ENCODE data around the gene THRA.

THRA gene

DNA sequence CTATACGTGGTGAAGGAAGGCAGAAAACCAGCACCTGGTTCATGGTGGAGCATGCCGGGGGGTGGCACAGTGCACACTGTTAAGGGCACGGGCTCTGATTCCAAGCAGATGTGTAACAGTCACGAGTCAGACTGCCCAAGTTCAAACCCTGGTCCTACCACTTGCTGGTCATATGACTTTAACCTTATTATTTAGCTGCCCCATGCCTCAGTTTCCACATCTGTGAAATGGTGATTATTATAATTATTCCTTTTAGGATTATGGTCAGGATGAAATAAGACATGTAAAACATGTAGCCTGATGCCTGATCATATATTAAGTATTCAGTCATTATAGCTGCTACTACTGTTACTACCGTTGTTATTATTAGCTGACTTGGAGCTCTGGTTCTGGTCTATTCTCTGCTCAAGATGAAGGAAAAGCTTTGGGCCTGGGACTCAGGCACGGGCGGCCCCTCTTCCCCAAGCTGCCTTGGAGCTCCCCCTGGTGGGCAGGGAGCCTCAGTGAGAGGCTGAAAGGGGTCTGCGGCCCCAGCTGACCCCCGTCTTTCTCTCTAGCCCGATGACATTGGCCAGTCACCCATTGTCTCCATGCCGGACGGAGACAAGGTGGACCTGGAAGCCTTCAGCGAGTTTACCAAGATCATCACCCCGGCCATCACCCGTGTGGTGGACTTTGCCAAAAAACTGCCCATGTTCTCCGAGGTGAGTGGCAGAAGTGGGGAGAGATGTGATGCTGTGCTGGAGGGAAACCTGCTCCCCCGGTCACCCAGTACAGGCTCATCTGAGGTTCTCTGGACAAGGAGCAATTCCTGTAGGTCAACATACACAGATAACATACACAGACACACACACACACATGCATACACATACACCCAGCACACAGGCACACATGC, 23.6 kb downstream of the THRA start:
- DNase-seq, result peak; percentile 37 to 66 (median 49)

DNA sequence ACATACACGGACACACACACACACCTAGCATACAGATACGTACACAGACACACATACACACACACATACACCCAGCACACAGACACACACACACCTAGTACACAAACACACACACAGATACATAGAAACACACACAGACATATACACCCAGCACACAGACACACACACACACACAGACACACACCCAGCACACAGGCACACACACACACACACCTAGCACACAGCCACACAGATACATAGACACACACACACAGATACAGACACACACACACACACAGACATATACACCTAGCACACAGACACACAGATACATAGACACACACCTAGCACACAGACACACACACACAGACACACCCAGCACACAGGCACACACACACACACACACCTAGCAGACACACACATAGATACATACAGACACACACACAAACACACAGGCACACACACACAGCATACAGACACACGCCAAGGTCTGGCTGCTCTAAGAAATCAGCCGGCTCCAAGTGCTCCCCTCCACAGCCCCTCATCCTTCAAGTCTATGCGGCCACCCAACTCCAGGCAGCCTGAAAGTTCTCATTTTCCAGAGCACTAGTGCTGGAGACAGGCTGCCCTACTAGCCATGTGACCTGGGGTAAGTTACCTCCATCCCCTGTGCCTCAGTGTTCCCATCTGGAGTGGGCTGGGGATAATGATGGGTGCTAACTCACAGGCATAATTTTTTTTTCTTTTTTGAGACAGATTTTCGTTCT, 24.5 kb downstream of the THRA start:
- DNase-seq, result no peak

DNA sequence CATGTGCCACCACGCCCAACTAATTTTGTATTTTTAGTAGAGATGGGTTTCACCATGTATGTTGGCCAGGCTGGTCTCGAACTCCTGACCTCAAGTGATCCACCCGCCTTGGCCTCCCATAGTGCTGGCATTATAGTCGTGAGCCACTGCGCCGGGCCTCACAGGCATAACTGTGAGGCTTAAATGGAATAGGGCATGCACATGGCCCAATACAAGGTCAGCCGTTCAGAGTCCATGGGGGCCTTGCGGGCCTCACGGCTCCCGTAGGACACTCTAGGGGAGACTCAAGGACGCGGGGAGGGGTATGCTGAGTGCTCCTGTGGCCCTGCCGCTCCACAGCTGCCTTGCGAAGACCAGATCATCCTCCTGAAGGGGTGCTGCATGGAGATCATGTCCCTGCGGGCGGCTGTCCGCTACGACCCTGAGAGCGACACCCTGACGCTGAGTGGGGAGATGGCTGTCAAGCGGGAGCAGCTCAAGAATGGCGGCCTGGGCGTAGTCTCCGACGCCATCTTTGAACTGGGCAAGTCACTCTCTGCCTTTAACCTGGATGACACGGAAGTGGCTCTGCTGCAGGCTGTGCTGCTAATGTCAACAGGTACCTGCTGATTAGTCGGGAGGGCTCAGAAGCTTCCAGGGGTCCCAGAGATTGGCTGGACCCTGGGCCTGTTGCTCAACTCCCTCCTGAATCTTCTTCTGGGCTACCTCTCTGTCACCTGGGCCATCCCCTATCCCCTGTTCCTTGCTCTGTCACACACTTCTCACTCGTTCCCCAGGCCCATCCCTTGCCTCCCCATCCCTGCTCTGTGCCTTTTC, 25.3 kb downstream of the THRA start:
- no peak for DNase-seq

DNA sequence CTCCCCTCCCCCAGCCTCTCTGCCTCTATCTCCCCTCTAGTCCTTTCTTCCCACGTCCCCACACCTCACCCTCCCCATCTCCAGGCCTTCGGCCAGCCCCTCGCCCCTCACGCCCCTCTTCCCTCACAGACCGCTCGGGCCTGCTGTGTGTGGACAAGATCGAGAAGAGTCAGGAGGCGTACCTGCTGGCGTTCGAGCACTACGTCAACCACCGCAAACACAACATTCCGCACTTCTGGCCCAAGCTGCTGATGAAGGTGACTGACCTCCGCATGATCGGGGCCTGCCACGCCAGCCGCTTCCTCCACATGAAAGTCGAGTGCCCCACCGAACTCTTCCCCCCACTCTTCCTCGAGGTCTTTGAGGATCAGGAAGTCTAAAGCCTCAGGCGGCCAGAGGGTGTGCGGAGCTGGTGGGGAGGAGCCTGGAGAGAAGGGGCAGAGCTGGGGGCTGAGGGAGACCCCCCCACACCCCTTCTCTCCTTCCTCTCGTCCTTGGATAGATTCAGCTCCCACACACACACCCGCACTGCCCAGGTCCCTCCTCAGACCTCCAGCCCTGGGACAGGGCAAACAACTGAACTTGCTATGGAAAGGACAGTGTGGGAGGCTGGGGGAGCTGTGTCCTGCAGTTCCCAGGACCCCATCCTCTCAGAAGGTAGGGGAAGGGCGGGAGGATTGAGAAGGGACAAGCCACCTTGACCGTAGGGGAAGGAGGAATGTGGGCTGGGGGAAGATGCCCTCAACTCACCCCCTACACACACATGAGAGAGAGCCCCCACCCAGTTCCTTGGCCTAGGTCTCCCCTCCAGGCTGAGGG, 26.5 kb downstream of the THRA start:
- no peak for DNase-seq

DNA sequence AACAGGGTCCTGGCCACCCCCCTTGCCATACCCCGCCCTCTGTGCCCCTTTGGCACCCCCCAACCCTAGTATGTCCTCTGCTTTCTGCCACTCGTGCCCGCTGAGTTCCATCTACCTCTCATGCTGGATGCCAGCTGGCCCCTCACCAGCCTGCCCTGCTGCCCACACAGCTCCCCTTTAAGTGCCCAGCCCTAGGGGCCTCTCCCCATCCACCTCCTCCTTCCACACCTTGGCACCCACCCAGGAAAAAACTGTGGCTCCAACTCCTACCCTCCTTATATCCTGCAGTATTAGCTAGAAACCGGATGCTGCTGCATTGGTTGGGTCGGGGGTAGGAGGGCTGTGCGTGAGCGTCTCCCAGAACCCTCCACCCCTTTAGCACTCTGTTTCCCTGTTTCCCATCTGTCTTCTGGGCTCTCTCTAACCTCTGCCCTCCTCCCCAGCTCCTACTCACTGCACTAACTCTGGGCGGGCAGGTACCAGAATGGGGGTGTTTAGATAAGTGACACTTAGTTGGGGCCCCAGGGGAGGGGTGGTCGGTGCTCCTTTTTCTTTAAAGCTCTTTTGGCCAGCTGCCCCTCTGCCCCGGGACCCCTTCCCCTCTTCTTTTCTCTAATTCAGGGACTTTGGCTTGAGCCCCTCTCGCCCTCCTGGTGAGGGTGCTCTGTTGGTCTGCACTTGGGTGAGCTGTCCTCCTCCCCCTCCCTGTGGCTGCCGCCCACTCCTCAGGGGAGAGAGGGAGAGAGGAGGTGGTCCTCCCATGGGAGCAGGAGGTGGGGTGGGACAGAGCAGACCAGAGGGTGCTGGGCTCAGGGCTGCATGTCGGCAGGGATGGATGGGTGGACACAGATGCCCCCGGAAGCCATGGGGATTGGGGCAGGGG, 27.7 kb downstream of the THRA start:
- no peak for DNase-seq

DNA sequence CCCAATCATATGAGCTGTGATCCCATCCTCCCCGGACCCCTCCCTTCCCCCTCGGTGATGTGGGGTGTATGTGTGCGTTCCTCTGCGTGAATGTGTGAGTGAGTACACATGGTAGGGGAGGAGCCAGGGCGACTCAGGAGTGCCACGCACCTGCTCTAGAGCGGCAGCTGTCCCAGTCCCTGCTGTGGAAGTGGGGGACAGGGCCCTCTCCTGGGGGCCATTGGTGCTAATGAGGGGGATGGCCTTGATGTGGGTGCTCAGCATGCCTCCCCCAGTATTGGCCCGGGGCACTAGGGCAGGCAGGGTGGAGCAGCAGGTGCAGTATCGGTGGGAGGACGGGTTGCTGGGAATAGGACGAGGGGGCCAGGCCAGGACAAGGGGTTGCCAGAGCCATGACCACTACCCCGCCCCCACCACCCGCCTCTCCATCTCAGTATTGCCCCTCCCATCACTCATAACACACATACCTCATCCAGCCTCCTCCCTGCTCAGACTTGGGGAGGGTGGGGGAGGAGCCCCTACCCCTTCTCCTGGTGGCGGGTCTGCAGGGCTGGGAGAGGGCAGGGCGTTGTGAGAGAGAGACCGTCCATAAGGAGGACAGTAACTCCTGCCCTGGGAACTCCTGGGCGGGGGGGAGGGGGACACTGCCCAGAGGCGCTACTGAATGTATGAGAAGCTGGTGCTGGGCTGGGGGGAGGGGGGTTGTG, 29.1 kb downstream of the THRA start:
- DNase-seq, result no peak

DNA sequence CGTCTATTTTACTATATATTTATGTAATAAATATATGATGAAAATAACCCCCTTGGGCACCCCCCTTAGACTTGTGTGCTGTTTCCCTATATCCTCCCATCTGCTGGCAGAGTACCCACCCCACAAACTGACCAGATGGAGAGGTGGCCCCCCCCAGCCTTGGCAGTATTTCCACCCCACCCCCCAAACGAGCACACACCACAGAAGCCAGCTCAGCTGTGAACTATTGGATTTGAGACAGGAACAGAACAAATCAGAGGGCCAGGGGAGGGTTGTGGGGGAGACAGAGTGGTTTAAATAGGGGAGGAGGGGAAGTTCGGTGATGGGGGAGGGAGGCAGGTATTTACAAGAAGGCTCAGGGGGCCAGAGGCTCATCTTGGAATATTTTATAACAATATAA, 29.8 kb downstream of the THRA start:
- DNase-seq, result no peak

DNA sequence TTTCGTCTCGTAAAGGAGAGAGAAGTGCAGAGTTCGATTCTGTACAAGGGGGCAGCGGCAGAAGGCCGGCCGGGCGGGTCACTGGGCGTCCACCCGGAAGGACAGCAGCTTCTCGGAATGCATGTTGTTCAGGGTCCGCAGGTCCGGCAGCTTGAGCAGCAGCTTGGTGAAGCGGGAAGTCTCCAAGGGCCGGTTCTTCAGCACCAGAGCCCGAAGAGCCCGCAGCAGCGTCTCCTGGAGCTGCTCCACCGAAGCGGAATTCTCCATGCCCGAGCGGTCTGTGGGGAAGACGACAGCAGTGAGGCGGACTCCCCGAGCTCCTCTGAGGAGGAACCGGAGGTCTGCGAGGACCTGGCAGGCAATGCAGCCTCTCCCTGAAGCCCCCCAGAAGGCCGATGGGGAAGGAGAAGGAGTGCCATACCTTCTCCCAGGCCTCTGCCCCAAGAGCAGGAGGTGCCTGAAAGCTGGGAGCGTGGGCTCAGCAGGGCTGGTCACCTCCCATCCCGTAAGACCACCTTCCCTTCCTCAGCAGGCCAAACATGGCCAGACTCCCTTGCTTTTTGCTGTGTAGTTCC, 30.3 kb downstream of the THRA start:
- DNase-seq, result no peak

DNA sequence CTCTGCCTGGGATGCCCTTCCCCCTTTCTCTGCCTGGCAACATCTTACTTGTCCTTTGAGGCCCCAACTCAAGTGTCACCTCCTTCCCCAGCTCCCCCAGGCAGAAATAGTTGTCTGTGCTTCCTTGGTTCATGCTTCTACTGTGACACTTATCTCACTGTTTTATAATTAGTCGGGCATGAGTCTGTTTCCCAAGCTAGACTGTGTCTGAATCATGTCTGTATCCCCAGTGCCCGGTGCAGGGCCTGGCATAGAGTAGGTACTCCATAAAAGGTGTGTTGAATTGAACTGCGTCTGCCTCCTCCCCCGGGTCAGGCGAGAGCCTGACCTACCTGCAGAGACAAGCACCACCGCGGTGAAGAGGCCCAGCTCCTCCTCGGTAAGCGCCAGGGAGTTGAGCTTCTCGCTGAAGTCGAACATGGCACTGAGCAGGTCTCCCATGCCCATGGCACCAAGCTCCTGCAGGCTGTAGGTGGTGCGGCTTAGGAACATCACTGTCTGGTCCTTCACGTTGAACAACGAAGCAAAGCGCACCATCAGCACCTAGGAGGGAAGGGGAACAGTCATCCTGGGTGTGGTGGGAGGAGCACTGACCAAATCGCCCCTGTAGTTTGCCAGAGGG, 30.9 kb downstream of the THRA start:
- no peak for DNase-seq

DNA sequence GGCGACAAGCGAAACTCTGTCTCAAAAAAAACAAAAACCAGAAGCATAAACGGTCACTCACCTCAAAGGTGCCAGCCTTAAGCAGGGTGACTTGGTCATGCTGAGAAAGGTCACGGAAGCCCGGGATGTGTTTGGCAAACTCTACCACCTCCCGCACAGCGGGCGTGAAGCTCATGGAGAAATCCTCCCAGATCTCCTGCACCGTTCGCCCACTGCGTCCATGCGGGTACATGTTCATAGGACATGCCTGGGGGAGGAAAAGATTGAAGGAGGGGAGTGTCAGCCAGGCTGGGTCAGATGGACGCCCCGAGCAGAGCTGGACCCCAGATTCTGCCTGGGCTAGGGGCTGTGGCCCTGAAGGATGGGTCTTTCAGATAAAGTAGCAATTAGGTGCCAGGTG, 32.1 kb downstream of the THRA start:
- no peak for DNase-seq

DNA sequence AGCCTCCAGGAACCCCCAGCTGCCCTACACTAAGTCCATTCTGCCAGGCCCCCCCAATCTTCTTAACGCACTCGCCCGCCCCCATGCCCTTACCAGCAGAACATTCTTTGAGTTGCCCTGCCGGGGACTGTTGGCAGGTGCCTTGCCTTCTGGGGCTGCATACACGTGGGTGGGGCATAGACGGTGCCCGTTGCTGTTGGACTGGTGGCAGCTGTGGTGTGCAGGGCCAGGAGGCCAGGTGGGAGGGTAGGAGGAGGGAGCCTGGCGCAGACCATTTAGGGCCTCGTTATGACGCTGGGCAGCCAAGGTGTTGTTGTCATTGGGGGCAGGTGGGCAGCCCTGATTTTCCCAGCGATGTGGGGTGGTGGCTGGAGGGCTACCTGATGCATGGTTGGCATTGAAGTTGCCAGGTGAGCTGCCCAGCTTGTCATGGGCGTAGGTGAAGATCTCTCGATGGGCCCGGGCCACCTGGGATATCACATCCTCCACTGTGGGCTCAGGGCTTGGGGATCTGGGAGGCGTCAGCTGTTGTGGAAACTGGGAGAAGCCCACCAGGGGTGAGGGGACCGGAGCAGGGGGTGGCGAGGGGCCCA, 32.7 kb downstream of the THRA start:
- DNase-seq, result no peak

DNA sequence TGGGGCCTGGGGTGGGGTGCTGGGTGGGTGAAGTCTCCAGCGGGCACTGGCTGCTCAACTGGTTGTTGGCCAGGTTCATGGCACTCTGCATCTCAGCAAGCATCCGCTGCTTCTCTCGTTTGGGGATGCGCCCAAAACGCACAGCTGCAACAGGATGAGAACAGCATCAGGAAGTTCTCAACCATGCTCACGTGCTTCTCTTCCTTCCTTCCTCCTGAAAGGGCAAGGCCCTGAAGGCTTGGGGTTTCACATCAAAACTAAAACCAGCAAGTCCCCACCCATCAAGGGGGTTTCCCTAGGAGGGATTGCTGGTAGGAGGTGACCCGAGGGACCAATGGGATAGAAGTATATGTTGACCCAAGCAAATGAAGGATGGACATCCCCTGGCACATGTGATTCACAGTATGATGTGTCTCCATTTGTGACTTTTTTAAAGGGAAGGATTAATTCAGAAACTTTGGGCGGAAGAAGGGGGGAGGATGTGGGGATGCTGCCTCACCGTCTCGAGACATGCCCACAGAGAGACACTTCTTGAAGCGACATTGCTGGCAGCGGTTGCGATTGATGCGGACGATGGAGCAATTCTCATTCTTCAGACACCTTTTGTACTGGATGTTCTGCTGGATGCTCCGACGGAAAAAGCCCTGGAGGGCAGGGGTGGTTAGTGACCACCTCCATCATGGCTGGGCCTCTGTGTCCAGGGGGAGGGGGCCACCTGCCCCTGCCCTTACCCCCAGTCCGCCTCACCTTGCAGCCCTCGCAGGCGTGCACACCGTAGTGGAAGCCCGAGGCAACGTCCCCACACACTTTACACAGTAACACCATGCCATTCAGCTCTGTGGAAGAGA, 33.4 kb downstream of the THRA start:
- DNase-seq, result peak; percentile 45 to 63 (median 54)

DNA sequence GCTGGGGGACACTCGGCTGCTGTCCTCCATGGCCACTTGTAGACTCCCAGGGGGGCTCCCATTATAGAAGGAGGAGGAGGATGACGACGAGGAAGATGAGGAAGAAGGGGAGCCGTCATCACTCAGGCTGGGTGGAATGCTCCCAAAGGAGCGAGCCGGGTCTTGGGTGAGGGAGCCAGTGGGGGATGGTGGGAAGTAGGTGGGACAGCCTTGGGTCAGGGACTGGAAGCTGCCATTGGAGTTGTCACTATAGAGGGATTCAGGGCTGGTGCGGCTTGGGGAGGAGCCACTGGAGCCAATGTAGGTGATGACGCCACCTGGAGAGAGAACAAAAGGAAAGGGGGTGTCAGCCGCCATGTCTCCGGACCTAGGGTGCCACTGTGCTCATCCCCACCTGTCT, 34.3 kb downstream of the THRA start:
- no peak for DNase-seq

DNA sequence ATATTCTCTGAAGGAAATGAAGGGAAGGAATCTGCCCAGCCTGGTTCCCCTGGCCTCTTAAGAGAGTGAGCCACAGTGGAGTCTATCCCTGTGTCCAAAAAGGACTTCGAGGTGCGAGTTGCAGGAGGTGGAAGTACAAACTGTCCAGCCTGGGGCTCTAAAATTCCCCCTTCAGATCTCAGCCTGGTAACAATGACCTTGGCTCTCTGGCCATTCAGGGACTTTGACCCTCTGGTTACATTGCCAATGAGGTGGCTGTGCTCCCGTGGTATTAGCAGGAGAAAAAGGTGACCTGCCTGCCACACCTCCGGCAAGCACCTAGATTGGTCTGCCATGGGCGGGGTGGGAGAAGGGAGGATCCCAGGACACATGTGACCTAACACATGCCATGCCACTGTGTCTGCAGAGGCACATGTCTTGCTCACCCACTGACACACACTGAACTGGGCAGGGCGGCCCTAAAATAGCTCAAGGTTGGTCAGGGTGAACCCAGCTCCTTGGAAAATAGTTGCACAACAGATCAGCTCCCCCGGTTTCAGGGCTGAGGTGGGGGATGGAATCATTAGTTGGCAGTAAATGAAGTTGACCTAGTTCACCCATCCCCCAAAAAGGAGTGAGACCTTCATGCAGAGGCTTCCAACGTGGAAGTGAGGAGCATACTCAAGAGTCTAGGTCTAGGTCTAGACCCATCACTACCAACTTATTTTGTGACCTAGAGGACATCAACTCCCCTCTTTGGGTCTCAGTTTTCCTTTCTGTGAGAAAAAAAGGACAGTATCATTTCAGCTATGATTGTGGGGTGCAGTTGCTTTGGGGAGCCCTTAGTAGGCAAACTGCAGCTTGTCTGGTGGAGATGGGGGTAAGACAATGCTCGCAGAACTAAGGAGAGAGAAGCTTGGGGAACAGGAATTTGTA, 35.4 kb downstream of the THRA start:
- no peak for DNase-seq

DNA sequence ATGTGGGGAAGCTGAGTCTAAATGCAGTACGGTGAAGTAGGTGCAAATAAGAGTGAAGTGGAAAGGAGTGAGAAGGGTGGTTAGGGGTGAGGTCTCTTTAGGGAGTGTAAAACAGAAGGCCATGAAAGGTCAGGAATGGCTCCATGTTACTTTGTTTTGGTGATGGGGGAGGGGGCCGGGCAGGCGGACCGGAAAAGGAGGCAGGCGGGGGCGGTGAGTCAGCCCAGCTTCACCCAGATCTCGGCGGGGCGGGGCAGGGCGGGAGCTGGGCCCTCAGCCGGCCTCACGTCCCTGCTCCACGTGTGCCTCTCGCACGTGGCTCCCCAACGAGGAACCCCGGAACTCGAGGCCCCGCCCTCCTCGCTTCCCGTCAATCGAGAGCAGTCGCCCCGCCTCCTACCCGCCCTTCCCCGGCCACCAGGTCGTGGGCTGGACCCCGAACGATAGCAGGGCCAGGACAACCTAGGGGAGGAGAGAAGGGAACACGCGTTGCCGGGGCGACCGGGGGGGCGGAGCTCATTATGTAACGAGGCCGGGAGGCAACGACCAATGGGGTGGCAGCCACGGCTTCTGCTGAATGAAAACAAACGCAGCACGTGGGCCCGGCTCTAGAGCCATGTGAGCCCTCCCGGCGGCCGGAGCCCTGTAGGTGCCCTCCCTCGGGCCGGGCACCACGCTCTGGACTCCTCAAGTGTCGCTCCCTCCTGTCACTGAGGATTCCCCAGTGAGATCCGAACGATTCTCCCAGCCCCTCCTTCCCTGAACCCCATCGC, 36.3 kb downstream of the THRA start:
- DNase-seq, result peak; percentile 99 to 100 (median 99)

DNA sequence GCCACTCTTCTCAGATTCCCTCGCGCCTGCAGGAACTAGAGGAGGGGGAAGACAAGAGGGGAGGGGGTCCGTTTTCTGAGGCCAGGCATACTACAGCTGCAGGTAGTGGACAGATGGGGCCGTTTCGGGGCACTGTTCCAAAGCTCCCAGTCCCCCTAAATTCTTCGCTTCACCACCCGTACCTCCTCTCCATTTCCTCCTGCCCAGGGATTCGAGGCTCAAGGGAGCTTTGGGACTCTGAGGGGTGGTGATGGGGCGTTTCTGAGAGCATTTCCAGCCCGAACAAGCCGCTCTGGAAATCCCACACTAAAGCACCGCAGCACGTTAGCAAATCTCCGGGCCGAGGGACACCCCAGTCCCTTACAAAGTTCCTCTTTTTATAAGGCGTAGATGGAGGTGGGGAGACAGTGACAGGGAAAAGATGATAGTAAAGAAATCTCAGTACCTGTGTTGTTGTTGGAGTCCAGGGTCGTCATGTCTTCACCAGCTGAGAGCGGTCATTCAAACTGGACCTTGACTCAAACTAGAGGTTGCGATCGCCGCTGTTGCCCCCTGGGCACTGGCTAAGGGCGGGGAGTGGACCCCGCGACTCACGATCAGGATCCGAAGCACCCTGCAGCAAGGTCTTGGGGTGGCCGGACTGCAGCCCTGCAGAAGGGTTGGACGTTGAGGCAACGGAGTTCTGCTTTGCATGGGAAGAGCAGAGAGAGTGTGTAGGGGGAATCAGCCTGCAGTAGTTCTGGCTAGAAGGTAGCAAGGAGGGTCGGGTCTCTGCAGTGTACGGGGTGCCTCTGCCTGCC, 37.1 kb downstream of the THRA start:
- DNase-seq, result no peak
